NB4 (cell line): Measurements from ENCODE around the gene CBX2.

Experiments
- MAX ChIP-seq: IDR thresholded peaks from 2 replicates; pipeline ENCODE4 v1.6.1; 2011; ENCODE audit warnings: low read depth, low read length
- MYC ChIP-seq: IDR thresholded peaks from 2 replicates; pipeline ENCODE4 v1.6.1; 2011; ENCODE audit warnings: low read depth, low read length
- POLR2A ChIP-seq: IDR thresholded peaks from 2 replicates; pipeline ENCODE4 v1.6.1; 2011; ENCODE audit warnings: mild to moderate bottlenecking; ENCODE audit not compliant: insufficient read length; ENCODE audit errors: extremely low read depth
- TF ChIP-seq, protein P1 (sequence below): IDR thresholded peaks from one replicate; pipeline ENCODE4 v1.5.1; 2012; ENCODE audit warnings: low read depth, low read length

GRCh38 chr17:79732804-79733691 lies 44.9 kb upstream of the CBX2 start:
- peak; percentile 94 for TF ChIP-seq MAX
- TF ChIP-seq, protein P1, sequence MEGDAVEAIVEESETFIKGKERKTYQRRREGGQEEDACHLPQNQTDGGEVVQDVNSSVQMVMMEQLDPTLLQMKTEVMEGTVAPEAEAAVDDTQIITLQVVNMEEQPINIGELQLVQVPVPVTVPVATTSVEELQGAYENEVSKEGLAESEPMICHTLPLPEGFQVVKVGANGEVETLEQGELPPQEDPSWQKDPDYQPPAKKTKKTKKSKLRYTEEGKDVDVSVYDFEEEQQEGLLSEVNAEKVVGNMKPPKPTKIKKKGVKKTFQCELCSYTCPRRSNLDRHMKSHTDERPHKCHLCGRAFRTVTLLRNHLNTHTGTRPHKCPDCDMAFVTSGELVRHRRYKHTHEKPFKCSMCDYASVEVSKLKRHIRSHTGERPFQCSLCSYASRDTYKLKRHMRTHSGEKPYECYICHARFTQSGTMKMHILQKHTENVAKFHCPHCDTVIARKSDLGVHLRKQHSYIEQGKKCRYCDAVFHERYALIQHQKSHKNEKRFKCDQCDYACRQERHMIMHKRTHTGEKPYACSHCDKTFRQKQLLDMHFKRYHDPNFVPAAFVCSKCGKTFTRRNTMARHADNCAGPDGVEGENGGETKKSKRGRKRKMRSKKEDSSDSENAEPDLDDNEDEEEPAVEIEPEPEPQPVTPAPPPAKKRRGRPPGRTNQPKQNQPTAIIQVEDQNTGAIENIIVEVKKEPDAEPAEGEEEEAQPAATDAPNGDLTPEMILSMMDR = no peak
- no peak for TF ChIP-seq POLR2A
- peak; percentile 72 for TF ChIP-seq MYC
